ENCODE measurements around the gene PADI4.

The PADI4 gene

DNA sequence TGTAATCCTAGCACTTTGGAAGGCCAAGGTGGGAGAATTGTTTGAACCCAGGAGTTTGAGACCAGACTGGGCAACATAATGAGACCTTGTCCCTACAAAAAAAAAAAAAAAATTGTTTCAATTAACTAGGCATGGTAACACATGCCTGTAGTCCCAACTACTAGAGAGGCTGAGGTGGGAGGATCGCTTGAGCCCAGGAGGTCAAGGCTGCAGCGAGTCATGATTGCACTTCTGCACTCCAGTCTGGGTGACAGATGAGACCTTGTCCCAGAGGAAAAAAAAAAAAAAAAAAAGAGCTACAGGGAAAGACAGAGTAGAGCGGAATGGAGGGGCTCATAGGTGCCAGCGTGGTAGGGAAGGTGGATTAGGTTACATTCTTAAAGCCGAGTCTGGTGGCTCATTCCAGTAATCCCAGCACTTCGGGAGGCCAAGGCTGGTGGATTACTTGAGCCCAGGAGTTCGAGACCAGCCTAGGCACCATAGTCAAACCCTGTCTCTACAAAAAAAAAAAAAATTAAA is 43.0 kb downstream of the PADI4 start:
- no peak for DNase-seq

DNA sequence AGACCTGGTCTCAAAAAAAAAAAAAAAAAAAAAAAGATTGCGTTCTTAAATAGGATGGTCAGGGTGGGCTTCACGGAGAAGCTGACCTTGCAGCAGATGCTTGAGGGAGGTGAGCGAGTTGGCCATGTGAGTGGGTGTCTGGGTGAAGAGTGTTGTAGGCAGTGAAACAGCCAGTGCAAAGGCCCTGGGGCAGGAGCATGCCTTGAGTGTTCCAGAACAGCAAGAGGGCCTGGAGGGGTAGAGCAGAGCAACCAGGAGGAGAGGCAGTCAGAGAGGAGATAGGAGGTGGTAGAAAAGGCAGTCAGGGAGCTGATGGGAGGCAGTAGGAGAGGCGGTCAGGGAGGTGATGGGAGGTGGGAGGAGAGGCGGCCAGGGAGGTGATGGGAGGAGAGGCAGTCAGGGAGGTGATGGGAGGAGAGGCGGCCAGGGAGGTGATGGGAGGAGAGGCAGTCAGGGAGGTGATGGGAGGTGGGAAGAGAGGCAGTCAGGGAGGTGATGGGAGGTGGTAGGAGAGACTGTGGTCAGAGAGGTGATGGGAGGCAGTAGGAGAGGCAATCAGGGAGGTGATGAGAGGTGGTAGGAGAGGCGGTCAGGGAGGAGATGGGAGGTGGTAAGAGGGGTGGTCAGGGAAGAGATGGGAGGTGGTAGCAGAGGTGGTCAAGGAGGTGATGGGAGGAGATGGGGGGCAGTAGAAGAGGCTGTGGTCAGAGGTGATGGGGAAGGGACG is 43.8 kb downstream of the PADI4 start:
- DNase-seq, result no peak

DNA sequence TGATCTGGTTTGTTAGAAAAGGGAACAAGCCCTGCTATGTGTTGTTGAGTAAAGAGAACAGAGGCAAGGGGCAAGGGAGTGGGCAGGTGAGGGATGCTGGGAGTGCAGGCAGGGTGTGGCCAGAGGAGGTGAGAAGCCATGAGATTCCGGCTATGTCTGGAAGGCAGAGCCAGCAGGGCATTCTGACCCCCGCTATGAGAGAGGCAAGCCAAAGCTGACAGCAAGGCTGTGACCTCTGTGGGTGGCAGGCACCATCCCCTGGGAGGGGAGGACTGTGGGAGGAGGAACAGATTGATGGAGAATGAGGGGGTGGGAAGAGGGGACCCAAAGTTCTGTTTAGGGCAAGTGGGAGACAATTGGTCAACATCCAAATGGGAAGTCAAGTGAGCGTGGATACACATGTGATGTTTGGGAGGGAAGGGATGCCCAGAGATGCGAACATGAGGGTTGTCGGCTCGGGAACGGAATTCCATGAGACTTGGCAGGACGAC is 44.5 kb downstream of the PADI4 start:
- DNase-seq, result no peak

DNA sequence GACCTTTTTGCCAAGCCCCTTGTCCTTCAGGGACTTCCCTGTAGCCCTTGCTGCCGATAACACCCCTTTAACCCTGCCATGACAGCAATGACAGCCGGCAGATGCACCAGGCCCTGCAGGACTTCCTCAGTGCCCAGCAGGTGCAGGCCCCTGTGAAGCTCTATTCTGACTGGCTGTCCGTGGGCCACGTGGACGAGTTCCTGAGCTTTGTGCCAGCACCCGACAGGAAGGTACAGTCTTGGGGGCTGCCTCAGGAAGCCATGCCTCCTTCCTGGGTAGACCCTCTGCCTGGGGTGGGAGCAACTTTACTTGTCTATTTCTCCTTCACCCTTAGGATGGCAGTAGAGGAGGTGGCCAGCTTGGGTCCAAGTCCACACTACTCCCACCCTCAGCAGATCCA is 47.9 kb downstream of the PADI4 start:
- DNase-seq, result no peak

DNA sequence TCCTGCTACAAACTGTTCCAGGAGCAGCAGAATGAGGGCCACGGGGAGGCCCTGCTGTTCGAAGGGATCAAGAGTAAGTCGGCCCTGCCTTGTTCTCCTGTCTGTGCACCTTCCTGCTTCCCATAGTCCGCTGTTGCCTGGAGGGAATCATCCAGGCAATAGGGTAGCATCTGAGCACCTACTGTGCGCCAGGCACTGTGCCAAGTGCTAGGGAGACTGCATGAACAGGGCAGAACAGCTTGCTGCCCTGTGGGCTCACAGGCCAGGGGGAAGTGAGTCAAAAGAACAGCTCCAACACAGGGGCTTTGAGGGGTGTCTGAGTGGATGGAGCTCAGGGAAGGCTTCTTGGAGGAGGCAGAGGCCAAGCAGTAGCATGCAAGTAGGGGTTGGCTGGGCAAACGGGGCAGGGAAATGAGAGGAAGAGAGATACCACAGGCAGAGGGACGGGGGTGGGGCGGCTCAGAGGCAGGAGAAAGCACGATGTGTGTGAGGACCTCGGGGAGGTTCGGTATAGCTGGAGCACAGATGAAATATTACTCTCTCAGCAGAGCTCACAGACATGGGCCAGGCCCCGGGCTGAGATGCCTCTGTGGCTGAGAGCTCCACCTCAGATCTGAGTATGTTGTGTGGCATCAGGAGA is 48.5 kb downstream of the PADI4 start:
- no peak for DNase-seq

DNA sequence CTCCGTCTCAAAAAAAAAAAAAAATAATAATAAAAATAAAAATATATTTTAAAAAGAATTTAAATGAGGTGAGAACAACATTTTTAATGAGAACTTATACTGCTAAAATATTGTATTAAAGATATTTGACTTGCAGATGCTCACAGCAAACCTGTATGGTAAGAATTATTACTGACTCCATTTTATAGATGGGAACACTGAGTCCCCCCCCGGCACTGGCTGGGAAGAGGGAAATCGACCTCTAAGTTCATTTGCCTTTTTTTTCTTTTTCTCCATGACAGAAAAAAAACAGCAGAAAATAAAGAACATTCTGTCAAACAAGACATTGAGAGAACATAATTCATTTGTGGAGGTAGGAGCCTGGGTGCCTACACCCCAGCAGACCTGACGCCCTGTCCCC is 50.6 kb downstream of the PADI4 start:
- no peak for DNase-seq

DNA sequence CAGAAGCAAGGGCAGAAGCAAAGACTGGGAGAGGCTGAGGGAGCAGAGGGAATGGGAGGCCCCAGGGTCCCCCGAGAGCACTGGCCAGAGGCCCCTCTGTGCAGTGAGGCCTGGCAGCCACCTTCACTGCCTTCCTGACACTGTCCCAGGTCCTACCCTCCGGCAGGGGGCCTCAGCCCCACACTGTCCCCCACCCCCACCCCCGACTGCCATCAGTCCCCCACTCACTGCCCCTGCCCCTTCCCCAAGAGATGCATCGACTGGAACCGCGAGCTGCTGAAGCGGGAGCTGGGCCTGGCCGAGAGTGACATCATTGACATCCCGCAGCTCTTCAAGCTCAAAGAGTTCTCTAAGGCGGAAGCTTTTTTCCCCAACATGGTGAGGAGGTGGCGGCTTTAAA is 51.0 kb downstream of the PADI4 start:
- no peak for DNase-seq

DNA sequence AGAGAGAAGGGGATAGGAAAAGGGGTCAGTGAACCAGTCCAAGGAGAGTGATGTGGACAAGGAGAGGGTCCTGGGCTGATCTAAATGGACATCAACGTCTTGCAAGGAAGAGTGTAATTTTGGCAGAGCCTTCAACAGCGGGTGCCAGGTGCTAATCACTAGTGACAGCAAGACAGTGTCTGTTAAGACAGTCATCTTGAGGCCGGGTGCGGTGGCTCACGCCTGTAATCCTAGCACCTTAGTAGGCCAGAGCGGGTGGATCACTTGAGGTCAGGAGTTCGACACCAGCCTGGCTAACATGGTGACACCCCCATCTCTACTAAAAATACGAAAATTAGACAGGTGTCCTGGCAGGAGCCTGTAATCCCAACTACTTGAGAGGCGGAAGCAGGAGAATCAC is 51.8 kb downstream of the PADI4 start:
- no peak for DNase-seq

DNA sequence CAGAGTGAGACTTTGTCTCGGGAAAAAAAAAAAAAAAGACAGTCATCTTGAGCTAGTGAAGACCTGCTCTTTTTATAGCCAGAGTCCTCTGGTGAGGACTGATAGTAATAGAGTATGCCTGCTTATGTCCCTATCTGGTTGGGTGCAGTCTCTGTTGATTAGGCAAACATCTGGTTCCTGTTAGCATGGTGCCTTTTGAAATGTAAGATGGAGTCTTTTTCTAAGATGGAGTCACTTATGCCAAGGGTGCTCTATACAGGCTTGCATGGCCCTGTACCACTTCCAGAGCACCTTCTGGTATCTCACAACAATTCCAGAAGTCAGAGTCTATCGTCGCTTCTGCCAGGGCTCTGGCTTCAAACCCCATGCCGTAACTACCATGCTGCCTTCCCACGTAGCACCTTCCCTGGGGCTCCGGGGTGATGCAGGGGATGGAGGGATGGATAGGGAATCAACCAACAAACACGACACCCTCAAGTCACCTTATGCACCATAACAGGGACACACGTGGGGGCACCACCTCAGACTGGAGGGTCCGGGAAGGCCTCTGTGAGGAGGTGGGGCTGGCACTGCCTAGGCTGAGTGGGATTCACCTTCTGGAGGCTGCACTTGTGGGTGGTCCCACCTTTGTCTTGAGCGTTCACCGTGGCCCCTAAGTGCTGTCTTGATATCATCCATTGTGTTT is 52.4 kb downstream of the PADI4 start:
- DNase-seq, result no peak

DNA sequence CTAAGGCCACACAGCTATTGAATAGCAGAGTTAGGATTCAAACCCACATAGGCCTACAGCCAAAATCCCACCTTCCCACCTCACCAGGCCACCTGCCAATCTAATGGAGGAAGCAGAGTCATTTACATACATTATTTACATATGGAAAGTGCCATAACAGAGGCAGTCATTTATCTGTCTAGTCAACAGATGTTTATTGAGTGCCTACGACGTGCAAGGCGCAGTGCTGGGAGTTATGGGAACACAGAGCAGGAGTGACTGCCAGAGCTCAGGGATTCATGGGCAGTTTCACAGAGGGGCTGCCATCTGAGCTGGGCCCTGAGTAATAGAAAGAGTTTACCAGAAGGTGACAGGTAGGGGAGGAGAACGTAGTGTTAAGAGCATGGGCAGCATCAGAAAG is 53.7 kb downstream of the PADI4 start:
- DNase-seq, result no peak

DNA sequence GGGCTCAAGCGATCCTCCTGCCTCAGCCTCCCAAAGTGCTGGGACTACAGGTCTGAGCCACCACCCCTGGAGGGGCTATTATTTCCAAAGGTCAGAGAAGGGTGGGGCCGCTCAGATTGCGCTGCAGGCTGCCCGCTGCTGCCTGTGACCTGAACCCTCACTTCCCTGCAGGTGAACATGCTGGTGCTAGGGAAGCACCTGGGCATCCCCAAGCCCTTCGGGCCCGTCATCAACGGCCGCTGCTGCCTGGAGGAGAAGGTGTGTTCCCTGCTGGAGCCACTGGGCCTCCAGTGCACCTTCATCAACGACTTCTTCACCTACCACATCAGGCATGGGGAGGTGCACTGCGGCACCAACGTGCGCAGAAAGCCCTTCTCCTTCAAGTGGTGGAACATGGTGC is 55.4 kb downstream of the PADI4 start:
- no peak for DNase-seq

DNA sequence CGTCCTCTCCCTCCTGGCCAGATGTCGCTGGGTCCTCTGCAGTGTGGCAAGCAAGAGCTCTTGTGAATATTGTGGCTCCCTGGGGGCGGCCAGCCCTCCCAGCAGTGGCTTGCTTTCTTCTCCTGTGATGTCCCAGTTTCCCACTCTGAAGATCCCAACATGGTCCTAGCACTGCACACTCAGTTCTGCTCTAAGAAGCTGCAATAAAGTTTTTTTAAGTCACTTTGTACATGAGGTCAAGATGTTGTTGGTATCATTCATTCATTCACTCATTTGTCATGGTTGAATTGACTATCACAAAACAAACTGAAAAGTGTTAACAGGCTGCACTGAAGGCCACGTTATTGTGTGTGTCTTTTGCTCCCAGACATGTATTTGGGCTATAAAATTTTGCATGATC is 55.8 kb downstream of the PADI4 start:
- DNase-seq, result no peak

DNA sequence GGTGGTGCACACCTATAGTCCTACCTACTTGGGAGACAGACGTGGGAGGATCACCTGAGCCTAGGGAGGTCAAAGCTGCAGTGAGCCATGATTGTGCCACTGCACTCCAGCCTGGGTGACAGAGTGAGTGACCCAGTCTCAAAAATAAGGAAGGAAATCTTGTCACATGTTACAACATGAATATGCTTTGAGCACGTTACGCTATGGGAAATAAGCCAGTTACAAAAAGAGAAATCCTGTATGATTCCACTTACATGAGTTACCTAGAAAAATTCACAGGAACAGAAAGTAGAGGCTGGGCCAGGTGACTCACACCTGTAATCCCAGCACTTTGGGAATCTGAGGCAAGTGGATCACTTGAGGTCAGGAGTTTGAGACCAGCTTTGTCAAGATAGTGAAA is 57.3 kb downstream of the PADI4 start:
- no peak for DNase-seq

DNA sequence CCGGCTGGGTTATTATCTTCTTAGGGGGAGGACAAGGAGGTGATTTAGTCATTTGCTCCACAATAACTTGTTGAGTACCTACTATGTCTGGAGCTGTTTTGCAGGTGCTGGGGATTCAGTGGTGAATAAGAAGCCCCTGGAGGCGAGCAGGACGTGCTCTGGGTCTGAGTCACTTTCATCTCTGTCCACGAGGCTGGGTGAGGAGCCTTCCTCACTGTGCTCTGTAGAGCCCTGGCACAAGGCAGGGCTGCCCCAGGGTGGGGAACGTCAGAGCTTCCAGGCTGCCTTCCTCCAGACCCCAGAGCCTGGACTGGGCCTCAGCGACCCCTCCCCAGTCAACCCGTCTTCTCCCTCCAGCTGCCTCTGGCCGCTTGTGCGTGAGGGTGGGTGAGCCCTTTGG is 61.5 kb downstream of the PADI4 start:
- no peak for DNase-seq

DNA sequence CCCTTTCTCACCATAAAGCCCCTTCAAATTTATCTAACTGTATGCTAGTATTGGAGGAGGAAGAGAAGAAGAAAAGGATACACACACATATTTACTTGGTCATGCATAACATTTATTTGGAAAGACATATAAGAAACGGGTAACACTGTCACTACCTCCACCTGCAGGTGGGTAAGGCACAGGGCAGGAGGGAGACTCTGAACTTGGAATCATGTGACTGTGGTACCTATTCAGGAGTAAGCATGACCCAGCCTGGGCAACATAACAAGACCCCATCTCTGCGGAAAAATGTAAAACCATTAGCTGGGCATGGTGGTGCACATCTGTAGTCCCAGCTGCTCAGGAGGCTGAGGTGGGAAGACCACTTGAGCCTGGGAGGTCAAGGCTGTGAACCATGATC is 62.6 kb downstream of the PADI4 start:
- no peak for DNase-seq

DNA sequence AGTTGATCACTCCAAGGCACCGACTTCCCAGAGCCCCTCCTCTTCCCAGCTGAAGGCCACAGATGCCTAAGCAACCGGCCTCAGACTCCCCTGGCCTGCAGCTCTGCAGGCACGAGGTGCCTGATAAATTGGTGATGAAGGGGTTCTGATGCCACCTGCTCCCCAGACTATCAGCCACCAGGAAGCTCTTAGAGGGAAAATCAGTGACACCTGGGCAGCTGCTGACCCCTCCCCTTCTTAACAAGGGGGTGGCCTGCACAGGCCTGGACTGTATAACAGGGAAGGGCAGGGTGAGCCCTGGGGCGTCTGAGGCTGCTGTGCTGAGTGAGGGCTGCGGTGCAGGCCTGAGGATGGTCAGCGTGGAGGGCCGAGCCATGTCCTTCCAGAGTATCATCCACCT is 63.9 kb downstream of the PADI4 start, which contains the start of gene PADI6:
Gene PADI6 (plus strand): TSS at position 301 of the 400 bp plus-strand sequence. CDS start 50 bp downstream, at position 351.
- DNase-seq, result no peak

DNA sequence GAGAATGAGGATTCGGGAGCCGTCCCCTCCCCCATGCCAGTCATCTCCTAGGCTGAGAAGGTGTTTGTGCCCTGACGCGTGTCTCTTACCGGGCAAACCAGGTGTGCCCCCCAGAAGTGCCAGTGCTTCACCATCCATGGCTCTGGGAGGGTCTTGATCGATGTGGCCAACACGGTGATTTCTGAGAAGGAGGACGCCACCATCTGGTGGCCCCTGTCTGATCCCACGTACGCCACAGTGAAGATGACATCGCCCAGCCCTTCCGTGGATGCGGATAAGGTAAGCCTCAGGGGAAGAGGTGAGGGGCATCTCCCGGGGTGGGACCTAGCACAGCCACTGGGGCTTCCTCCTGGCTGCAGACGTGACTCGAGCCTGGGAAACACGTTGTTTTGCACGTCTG is 65.0 kb downstream of the PADI4 start:
- DNase-seq, result no peak

DNA sequence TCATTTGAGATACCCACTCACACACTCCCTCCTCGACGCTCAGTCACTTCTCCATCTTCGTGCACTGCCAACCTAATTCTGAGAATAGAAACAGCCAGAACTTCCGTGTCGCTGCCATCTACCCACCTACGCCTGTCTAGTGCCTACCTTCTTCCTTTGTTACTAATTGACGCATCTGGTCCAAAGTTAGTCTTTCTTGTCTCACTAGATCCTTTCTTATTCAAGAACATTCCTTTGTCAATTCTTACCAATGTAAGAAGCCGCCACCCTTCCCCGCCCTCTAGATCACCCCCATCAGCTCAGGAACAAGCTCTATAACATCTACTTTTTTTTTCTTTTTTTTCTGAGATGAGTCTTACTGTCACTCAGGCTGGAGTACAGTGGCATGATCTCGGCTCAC is 67.7 kb downstream of the PADI4 start:
- no peak for DNase-seq

DNA sequence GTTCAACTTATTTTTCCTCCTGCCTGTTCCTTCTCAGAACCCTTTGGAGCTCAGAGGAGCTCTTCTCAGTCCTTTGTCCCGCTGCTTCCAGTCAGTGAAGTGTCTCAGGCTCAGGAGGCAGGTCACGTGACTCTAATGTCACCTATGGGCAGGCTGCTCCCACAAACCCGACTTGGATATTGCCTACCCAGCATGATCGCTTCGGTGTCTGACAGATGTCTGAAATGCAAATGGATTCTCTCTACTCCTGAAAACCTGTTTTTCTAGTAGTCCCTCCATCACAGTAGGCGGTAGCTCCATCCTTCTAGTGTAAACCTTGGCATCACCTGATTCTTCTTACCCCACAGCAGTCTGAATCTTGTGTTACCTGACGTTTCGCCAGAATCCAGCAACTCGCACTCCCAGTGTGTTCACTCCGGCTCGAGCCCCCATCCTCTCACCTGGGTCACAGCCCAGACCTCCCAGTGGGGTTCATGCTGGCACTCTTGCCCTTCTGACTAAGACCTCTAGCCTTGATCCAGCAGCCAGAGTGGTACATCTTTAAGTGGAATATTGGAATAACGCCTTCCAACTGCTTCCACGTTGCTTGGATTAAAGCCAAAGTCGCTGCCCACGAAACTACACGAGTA is 69.4 kb downstream of the PADI4 start:
- no peak for DNase-seq

DNA sequence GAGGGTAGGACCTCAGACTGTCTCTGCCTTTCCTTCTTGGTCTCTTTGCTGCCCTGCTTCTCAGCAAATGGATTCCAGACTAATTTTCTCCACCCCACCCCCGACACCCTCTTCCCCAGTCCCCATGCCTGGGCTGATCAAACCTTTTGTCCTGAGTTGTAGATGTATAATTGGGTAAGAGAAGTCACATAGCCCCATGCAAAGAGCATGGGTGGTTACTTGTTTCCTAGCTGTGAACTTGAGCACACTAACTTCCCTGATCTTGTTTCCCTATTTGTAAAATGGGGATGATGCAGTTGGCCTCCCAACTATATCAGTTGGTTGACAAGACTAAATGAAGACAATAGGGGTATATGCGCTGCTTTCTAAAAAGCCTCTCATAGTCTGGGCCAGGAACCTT is 73.2 kb downstream of the PADI4 start:
- DNase-seq, result no peak

DNA sequence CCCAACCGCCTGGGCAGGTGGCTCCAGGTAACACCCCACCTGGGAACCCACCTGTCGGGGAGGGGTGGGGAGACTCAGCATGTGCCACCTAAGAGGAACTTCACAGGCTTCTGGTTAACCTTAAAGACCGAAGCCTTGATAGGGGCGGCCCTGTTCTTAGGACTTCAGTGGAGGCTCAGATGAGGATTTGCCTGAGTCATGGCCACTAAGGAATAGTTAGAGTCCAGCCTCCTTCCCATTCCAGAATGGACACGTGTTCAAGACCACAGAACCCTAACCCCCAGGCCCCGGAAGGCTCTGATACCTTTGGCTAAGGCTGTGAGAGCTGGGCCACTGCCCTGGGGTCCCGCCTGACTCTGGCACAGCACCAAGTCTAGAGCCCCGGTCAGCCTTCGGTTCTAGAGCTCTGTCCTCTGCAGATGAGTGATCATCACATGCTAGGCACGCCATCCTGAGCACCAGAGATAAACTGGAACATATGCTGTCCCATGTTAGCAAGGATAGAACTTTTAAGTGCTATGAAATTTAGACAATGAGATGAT is 84.3 kb downstream of the PADI4 start:
- DNase-seq, result no peak

DNA sequence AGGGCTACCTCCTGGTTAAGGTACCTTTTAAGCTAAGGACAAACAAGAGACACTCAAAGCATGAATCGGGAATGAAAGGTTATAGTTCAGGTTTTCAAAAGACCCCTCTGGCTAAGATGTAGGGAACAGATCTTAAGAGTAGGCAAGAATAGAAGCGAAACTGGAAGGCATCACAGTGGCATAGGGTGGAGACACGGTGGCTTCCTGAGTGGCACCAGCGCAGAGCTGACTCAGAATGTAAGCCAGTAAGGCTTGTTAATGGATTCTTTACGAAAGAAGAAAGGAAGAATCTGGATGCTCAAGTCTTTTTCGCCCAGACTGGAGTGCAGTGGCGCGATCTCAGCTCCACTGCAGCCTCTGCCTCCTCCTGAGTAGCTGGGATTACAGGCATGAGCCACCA is 85.2 kb downstream of the PADI4 start:
- DNase-seq, result no peak
